ENCODE results near the gene PAK5. TPM values are rescaled to one million over a fixed set of nuclear protein-coding genes. Genes with fewer than 3 reads are reported as not detected.

The PAK5 gene
- total RNA-seq, 1 experiment from 2014 or later: not detected

- POLR2A ChIA-PET (ENCODE audit: unreplicated experiment): no interaction called here
- H3K9me3 ChIP-seq (ENCODE audit: insufficient read depth, low read depth): no peaks in the 10 kb centered on the region
- H4K20me1 ChIP-seq (ENCODE audit: insufficient read depth): no peaks in the 10 kb centered on the region
- no peaks in the 10 kb centered on the region for H3K79me2 ChIP-seq (ENCODE audit: low read depth)
- no peaks in the 10 kb centered on the region for H3K27me3 ChIP-seq (ENCODE audit: insufficient read depth, low read depth)
- H3K36me3 ChIP-seq (ENCODE audit: low read depth): no peaks in the 10 kb centered on the region
- intact Hi-C loops (cut with micrococcal nuclease; ENCODE audit: unreplicated experiment): no loop called here
- 0 out of 2 replicates have a peak, but pooled peaks cover 4% of the 10 kb centered on the region for H3K9me2 ChIP-seq (ENCODE audit: insufficient read depth)
- no peak overlapping the region for H2AFZ ChIP-seq
- no peaks in the 10 kb centered on the region for H3F3A ChIP-seq (ENCODE audit: insufficient read depth, low read depth)
- TF ChIP-seq EZH2 (IDR thresholded peaks at IDR 0.05; ENCODE audit: low read depth): no peak
- TF ChIP-seq, protein P1, sequence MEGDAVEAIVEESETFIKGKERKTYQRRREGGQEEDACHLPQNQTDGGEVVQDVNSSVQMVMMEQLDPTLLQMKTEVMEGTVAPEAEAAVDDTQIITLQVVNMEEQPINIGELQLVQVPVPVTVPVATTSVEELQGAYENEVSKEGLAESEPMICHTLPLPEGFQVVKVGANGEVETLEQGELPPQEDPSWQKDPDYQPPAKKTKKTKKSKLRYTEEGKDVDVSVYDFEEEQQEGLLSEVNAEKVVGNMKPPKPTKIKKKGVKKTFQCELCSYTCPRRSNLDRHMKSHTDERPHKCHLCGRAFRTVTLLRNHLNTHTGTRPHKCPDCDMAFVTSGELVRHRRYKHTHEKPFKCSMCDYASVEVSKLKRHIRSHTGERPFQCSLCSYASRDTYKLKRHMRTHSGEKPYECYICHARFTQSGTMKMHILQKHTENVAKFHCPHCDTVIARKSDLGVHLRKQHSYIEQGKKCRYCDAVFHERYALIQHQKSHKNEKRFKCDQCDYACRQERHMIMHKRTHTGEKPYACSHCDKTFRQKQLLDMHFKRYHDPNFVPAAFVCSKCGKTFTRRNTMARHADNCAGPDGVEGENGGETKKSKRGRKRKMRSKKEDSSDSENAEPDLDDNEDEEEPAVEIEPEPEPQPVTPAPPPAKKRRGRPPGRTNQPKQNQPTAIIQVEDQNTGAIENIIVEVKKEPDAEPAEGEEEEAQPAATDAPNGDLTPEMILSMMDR (conservative IDR thresholded peaks at IDR 0.05): no peak
- H3K4me1 ChIP-seq (replicated peaks; ENCODE audit: insufficient read depth): no peaks in the 10 kb centered on the region
- no peak overlapping the region for H3K4me2 ChIP-seq
- no TSS peak for BruUV-seq (replicated peaks)
- H3K4me3 ChIP-seq: no peak overlapping the region
- DNase-seq: no peak
- CTCF ChIA-PET: no interaction called here
- no peak overlapping the region for H3K27ac ChIP-seq
Measured at GRCh38 chr20:9884666-9885065, 45.8 kb upstream of the PAK5 start.

DNA sequence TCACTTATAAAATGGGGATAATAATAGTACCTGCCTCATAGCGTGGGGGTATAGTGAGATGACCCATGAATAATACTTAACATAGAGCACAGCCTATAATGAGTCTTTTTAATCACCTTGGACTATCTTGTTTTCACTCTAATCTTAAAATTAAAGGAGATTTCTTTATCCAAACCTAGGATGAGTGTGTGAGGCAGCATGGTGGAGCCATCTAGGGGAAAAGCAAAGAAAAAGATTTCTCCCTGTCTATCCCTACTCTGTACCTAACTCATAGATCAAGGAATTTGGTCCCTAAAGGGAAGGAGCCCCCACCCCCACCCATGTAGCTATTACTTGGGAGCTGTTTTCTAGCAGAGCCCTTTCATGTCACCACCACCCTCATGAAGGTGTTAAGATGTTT, 45.2 kb upstream of the PAK5 start:
- CTCF ChIA-PET: no interaction called here
- no peak for DNase-seq
- Histone ChIP-seq H3K27ac (no peak overlapping the region), H3K4me1 (replicated peaks; ENCODE audit: insufficient read depth) (no peaks in the 10 kb centered on the region), H3K4me2 (no peak overlapping the region), H2AFZ (no peak overlapping the region), H3K79me2 (ENCODE audit: low read depth) (no peaks in the 10 kb centered on the region), H3F3A (ENCODE audit: insufficient read depth, low read depth) (no peaks in the 10 kb centered on the region), H4K20me1 (ENCODE audit: insufficient read depth) (no peaks in the 10 kb centered on the region), H3K27me3 (ENCODE audit: insufficient read depth, low read depth) (no peaks in the 10 kb centered on the region), H3K36me3 (ENCODE audit: low read depth) (no peaks in the 10 kb centered on the region), H3K9me3 (ENCODE audit: insufficient read depth, low read depth) (no peaks in the 10 kb centered on the region), H3K4me3 (no peak overlapping the region), H3K9me2 (ENCODE audit: insufficient read depth) (0 out of 2 replicates have a peak, but pooled peaks cover 4% of the 10 kb centered on the region)
- TF ChIP-seq, protein P1 (conservative IDR thresholded peaks at IDR 0.05): peak; percentile 31; the same call in 1 of the 2 replicates
- TF ChIP-seq EZH2 (IDR thresholded peaks at IDR 0.05; ENCODE audit: low read depth): no peak
- BruUV-seq (replicated peaks): no TSS peak
- intact Hi-C loops (cut with micrococcal nuclease; ENCODE audit: unreplicated experiment): no loop called here
- POLR2A ChIA-PET (ENCODE audit: unreplicated experiment): no interaction called here

GRCh38 chr20:9877932-9878495, 39.1 kb upstream of the PAK5 start:
- no peaks in the 10 kb centered on the region for H3K36me3 ChIP-seq (ENCODE audit: low read depth)
- H4K20me1 ChIP-seq (ENCODE audit: insufficient read depth): no peaks in the 10 kb centered on the region
- intact Hi-C loops (cut with micrococcal nuclease; ENCODE audit: unreplicated experiment): no loop called here
- BruUV-seq (replicated peaks): no TSS peak
- H3K4me3 ChIP-seq: no peak overlapping the region
- H3K79me2 ChIP-seq (ENCODE audit: low read depth): no peaks in the 10 kb centered on the region
- no peak overlapping the region for H3K4me2 ChIP-seq
- no peaks in the 10 kb centered on the region for H3K27me3 ChIP-seq (ENCODE audit: insufficient read depth, low read depth)
- H3K9me3 ChIP-seq (ENCODE audit: insufficient read depth, low read depth): no peaks in the 10 kb centered on the region
- ChIA-PET POLR2A (ENCODE audit: unreplicated experiment) (no interaction called here), CTCF (no interaction called here)
- H3F3A ChIP-seq (ENCODE audit: insufficient read depth, low read depth): no peaks in the 10 kb centered on the region
- no peak for DNase-seq
- no peak overlapping the region for H3K27ac ChIP-seq
- no peaks in the 10 kb centered on the region for H3K9me2 ChIP-seq (ENCODE audit: insufficient read depth)
- no peak for TF ChIP-seq EZH2 (IDR thresholded peaks at IDR 0.05; ENCODE audit: low read depth)
- TF ChIP-seq, protein P1 (conservative IDR thresholded peaks at IDR 0.05): no peak
- H2AFZ ChIP-seq: no peak overlapping the region
- no peaks in the 10 kb centered on the region for H3K4me1 ChIP-seq (replicated peaks; ENCODE audit: insufficient read depth)

Data from PC-9 (cell line).